Stimulated activated CD8-positive, alpha-beta memory T cell treated with anti-CD3 and anti-CD28 coated beads, Interleukin-4, amount 100 ng/mL, for 48 hours (primary cell): ENCODE results near the gene RTN4R.
A peak's percentile ranks its signal among the peaks of the same experiment; 100 is the strongest.

Experiments used
- DNase-seq: peaks from one replicate; pipeline ENCODE4 v3.0.0-alpha.2; 2020

The RTN4R gene

DNA sequence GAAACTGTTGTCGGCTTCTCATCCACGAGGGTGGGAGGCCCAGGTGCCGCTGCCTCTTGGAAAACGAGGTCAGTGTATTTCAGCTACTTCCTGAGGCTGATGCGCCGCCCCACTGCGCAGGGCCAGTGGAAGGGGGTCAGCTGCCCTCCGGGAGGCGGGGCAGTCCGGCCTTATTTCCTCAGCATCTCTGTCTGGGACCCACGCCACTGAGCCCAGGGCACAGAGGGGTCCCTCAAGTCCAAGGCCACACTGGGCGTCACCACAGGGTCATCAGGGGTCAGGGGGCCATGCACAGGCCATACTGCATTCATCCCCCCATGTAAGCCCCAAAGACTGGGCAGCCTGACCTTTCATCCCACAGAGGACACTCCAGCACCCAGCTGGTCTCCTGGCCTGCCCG is 12.1 kb downstream of the RTN4R start:
- no peak for DNase-seq

- no peak for DNase-seq
Measured at GRCh38 chr22:20254975-20255946, 12.9 kb downstream of the RTN4R start.

DNA sequence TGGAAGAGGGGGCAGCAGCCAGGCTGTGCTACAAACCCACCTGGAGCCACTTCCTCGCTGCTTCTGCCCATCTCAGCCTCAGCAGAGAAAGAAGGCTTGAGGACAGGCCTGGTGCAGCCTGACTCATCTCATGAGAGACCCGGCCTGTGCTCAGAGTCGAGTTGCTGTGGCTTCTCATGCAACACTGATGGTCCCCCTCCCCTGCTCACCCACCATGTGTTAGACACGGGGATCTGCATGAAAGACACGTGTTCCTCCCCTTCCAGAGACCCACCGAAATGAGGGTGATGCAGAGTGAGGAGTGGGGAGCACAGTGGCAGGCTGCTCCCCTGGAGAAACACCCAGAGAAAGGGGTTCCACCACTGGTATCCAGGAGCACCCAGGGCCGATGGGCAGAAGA is 15.0 kb downstream of the RTN4R start:
- DNase-seq, result no peak

- DNase-seq, result no peak
Measured at GRCh38 chr22:20251981-20252380, 16.1 kb downstream of the RTN4R start.

DNA sequence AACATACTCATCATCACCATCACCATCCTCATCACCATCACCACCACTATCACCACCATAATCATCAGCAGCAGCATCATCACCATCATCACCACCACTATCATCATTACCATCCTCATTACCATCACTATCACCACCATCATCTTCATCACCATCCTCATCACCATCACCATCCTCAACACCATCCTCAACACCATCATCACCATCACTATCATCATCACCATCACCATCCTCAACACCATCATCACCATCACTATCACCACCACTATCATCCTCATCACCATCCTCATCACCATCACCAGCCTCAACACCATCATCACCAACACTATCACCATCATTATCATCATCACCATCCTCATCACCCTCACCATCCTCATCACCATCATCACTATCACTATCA is 16.6 kb downstream of the RTN4R start:
- no peak for DNase-seq

DNA sequence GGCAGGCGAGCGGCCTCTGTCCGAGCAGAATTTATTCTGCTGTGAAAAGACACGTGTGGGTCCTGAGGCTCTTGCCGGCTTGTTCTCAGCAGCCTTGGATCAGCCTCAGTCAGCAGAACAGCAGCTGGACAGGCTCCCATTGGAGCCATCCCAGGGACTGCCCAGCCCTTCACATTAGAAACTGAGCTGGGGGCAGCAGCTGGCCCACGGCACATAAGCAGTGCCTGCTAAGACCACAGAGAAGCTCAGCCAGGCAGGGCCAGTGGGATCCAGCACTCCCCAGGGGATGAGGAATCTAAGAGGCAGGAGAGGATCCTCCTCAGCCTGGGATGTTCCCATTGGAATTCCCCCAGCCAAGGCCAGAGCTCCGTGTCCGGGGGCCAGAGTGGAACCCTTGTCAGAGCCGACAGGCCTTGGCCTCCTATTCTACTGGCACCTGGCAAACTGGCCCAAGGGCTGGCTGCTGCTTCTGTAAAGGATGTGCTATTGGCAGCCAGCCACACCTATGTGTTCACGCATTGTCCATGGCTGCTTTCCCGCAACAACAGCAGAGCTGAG is 18.2 kb downstream of the RTN4R start:
- no peak for DNase-seq

- DNase-seq, result no peak
Measured at GRCh38 chr22:20248461-20248978, 19.6 kb downstream of the RTN4R start.

GRCh38 chr22:20247608-20248171 is 20.4 kb downstream of the RTN4R start:
- DNase-seq, result no peak

- DNase-seq, result no peak
Measured at GRCh38 chr22:20247010-20247505, 21.1 kb downstream of the RTN4R start.

- DNase-seq, result no peak
Measured at GRCh38 chr22:20246368-20247009, 21.6 kb downstream of the RTN4R start.

DNA sequence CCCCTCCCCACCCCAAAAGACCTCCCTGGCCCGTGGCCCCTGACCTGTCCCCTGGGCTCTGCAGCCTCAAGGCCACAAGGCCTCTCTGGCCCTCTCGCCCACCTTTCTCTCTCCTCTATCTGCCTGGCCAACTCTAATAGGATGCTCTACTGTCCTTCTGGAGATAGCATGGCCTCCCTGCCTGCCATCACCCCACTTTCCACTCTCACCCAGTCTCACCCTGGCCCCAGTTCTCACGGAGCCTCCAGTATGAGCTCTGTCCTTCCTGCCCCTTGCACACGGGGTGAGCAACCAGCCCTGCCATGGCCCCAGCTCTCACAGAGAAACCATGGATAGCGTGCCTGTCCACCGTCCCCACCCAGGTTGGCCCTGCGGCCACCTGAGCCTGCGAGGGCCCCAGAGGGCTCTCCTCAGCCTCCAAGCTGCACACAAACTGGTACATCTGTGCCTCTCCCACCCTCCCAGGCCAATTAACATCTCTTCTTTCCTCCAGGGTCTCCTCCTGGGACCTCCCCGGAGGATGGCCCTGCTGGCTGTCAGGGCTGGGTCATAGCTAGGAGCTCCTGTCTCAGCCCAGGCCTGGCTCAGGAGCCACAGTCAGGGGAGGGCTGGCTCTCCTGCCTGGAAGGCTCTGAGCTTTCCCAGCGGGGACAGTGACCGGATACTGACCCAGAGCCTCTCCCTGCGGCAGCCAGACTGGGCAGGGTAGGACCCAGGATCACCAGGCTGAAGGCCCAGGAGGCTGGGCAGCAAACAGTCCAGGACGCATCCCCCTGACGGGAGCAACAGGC is 22.3 kb downstream of the RTN4R start:
- no peak for DNase-seq

- peak; percentile 60 for DNase-seq
Measured at GRCh38 chr22:20244691-20245576, 23.2 kb downstream of the RTN4R start.

- no peak for DNase-seq
Measured at GRCh38 chr22:20244250-20244648, 23.9 kb downstream of the RTN4R start.

GRCh38 chr22:20243537-20244249 is 24.4 kb downstream of the RTN4R start:
- DNase-seq, result peak; percentile 66

- no peak for DNase-seq
Measured at GRCh38 chr22:20243176-20243536, 25.0 kb downstream of the RTN4R start.

- DNase-seq, result no peak
Measured at GRCh38 chr22:20242393-20243175, 25.5 kb downstream of the RTN4R start.

GRCh38 chr22:20241579-20242392 is 26.3 kb downstream of the RTN4R start:
- no peak for DNase-seq

- DNase-seq, result no peak
Measured at GRCh38 chr22:20240900-20241299, 27.2 kb downstream of the RTN4R start.

DNA sequence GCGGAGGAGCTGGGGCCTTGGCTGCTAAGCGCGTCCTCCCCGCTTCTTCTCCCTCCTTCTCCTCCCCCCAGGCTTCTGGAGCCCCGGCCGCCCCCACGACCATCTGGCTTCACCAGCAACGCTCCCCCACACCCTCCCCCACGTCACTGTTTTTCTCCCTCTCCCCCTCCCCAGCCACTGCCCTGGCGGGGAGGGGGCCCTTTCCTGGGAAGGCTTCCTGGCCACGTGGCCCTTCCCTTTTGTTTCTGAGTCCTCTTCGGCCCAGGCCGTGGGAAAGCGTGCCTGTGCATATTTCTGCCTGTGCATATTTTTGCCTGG is 27.7 kb downstream of the RTN4R start:
- DNase-seq, result no peak
